Prostate gland (tissue), 2 donors: ENCODE results near the gene PAPSS1.

ENCODE experiments used
- CTCF ChIP-seq, 4 experiments: fragments of 200-600 bp in 2 of 4; fragments of 450-650 bp in 2 of 4; sonication (generic) in 2 of 4; IDR thresholded peaks; 1 replicate in 3 of 4; 2 replicates in 1 of 4; pipeline ENCODE4 v1.5.1; 2016 to 2019; ENCODE audit warnings: antibody characterized with exemption in 4 of 4, mild to moderate bottlenecking in 2 of 4, moderate library complexity in 2 of 4
- POLR2AphosphoS5 ChIP-seq: sonication (generic); formaldehyde crosslinking; IDR thresholded peaks from one replicate; pipeline ENCODE4 v1.6.1; 2017; ENCODE audit warnings: antibody characterized with exemption

DNA sequence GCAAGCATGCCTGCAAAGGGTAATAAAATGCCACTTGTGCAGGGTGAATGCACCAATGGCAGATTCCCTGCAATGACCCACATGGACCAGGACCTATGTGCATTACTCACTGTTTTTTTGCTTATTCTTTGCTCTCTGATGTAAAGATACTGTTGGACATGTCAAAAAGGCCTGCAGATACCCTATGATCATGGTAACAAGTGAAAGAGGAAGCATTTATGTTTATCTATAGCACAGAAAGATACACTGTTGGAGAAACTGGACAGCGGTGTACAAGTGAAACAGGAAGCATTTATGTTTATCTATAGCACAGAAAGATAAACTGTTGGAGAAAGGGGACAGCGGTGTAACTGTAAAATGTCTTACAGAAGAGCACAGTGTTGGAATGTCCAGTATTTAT lies 127.5 kb downstream of the PAPSS1 start:
- TF ChIP-seq CTCF (IDR thresholded peaks at IDR 0.05) (no peak), POLR2AphosphoS5 (no peak)
